HUDEP-2 (cell line): ENCODE measurements around the gene GNE.
"Not testable (repeated sequence)": the region's sequence is repeated elsewhere in the genome, so short reads cannot be mapped to it uniquely, and the experiment has no call there.

Source experiments
- DNase-seq, 76 experiments: peaks; one replicate each; lab custom pipeline; 2025; ENCODE audit not compliant: unreplicated experiment in 76 of 76; lab: John Stamatoyannopoulos, UW

The GNE gene, protein sequence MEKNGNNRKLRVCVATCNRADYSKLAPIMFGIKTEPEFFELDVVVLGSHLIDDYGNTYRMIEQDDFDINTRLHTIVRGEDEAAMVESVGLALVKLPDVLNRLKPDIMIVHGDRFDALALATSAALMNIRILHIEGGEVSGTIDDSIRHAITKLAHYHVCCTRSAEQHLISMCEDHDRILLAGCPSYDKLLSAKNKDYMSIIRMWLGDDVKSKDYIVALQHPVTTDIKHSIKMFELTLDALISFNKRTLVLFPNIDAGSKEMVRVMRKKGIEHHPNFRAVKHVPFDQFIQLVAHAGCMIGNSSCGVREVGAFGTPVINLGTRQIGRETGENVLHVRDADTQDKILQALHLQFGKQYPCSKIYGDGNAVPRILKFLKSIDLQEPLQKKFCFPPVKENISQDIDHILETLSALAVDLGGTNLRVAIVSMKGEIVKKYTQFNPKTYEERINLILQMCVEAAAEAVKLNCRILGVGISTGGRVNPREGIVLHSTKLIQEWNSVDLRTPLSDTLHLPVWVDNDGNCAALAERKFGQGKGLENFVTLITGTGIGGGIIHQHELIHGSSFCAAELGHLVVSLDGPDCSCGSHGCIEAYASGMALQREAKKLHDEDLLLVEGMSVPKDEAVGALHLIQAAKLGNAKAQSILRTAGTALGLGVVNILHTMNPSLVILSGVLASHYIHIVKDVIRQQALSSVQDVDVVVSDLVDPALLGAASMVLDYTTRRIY

DNA sequence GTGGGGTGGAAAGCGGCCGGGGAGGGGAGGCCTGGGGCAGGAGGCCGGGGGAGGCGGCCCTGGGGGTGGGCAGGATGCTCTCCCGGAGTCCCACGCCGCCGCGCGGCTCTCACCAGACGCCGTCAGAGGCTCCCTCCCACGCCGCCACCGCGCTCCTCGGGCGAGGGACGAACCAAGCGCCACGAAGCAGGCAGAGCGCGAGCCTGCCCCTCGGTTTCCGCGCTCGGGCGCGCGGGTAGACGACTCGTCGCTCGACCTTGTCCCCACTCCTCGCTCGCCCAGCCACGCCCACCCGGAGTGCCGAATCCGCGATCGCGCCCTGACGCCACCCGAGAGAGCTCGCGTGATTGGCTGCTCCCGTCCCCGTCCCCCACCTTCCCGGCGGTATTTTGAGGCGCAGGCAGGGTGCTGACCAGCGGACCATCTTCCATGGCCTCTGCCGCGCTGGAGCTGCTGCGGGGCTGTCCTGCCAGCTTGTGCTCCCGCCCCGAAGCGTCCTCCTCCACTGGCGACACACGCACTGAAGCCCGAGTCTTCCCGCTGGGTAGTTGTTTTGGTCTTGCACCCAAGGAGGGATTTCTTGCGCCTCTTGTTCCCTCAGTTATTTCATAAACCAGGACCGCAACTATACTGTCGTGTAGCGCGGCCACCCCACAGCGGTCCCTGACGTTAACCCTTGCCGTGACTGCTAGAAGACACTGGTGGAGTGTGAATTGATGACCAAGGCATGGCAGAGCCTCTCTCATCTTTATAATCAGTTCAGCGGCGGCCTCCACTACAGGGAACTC, at the start of gene GNE:
GNE (minus strand) TSS at position 241 of the 788 bp plus-strand sequence. CDS start 9,093 bp downstream, outside the sequence.
- peak; percentile 14 to 98 (median 94) for DNase-seq

DNA sequence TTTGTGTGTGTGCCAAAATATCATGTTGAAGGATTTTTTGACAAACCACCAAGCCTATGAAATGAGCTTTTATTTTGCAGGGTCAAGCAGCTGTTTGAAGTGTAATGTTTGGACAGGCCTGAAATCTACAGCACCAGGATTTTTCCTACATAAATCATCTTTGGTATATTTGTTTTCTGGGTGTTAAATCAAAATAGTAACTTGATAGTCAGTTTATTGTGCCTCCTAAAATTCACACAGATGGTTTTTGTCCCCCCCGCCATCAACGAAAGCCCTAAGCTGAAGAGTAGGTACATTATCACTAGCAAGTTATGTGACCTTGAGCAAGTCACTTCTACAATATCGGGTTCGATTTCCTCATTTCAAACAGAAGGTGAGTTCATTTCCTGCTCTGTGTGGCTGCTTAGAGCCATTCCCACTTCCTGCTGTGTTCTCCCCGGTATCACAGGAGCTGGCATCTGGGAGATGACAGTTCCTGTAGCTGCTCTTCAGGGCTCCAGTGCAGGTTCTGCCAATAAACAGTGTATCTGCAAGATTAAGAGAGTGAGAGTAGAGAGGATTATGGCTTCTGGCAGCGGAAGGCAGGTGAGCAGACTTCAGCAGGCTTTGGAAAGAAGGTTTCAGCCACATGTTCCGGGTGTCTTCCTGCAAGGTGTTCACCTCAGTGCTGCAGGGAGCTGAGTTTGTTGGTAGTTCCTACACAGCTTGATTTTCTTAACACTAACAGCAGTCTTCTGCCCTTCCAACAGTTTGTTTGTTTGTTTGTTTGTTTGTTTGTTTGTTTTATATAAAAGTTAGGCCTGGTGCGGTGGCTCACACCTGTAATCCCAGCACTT, 48.4 kb upstream of the GNE start:
- DNase-seq, result no peak

DNA sequence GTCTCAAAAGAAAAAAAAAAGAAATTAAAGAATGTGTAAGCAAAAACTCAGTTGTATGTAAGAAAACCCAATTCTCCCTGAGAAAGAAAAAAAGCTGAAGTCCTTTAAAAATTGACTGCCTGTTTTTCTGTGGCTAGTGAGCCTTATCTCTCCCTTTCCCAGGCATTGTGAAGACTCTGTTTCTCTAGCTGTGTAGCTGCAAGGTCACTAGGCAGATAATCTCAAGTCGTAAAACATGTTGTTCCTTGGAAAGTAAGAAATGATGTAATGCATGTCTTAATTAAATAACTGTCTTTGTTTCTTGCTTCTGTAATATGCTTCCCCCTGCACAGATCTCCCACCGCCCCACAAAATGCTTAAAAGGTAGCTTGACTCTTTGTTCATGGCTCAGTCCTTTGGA, 46.1 kb upstream of the GNE start:
- DNase-seq, result not testable (repeated sequence)

DNA sequence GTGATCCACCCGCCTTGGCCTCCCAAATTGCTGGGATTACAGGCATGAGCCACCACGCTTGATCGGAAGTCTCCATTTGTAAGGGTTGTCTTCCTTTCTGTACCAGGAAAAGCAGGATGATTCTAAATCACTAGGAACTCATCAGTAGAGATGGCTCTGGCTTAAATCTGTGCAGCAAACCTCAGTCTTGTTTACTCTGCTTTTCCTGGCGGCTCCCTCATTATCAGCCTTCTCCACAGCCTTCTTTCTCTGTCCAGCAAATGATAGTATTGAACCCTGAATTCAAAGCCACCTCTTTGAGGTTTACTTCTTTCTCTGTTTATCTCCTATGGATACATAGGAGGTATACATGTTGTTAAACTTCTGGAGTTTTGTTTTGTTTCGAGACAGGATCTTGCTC, 43.0 kb upstream of the GNE start:
- DNase-seq, result no peak

DNA sequence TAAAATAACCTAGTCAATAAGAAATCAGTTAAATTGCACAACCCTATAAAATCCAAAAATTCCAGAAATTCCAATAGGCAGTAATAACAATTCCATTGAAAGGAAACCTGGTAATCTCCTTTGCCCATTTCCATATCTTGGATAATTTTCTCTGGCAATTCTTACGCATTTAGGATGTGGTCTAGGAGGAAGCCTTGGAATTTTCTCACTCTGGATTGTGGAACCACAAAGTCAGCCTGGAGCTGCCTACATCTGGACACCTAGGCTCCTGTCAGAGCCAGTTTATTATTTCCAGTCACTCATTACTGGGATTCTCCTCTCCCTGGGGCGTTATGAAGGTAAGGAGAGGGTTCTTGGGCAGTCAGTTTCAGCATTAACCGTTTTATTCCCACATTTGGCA, 40.3 kb upstream of the GNE start:
- DNase-seq, result no peak

DNA sequence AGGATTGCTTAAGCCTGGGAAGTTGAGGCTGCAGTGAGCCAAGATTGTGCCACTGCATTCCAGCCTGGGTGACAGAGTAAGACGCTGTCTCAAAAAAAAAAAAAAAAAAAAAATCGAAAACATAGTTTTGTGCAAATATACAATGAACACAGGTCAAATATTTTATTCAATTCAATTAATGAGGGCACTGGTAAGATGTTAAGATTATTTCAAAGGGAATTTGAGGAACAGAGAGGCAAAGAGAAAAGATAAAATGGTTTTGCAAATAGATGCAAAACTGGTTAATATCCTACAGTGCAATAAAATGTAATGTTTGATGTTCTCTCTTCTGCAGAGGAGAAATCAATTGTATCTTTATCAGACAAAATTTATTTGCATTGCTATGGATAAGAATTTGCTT, 39.5 kb upstream of the GNE start:
- no peak for DNase-seq

DNA sequence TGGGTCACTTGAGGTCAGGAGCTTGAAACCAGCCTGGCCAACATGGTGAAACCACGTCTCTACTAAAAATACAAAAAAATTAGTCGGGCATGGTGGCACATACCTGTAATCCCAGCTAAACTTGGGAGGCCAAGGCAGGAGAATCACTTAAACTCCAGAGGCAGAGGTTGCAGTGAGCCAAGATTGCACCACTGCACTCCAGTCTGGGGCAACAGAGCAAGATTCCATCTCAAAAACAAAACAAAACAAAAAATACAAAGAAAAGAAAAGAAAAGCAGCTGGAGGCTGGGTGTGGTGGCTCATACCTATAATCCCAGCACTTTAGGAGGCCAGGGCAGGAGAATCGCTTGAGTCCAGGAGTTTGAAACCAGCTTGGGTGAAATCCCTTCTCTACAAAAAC, 36.7 kb upstream of the GNE start:
- not testable (repeated sequence) for DNase-seq

DNA sequence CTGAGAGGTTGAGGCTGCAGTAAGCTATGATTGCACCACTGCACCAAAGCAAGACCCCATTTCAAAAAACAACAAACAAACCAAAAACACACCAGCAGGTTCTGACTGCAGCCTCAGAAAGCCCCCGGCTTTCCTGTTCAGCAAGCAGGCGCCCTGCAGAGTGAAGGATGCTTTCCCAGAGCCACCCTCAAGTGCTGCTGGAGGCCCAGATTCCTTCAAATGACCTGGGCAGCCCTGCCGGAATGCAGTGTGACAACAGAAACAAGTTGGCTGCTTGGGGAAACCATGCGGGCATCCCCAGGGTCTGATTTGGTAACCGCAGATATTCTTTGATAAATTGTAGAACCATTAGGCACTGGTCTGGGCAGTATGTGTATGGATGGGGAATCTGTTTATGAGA, 35.7 kb upstream of the GNE start:
- DNase-seq, result no peak

DNA sequence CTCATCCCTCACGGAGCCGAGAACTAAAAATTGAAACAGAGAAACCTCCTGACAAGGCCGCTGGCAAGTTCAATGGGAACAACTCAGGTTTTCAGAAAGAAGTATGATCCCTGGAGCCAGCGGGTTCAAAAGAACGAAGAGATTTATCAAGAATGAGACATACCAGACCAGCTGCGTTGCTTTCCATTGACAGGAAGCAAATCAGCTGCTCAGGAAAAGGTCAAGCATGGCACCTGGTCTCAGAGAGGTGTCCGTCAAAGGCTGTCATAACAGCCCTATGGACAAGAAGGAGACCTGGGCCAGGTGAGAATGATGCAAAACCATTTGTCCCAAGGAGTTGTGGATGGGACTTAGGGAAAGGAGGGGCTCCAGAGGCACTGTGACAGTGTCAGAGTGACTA, 34.9 kb upstream of the GNE start:
- no peak for DNase-seq

DNA sequence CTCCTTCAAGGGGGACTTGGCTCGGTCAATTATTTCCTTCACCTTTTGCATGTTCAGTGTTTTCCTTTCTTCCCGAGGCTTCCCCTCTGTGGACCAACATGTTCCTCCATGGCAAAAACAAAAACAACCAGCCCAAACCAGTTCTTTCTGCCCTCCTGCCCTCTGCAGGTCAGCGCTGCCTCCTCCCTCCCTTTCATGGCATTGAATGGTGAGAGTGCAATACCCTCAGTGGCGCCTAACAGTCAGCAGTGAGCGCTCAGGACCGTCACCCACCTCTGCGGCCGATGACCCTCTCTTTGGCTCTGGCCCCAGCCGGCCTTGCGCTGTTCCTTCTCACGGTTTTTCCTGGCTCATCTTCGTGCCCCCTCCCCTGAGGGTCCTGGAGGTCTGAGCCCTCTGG, 34.4 kb upstream of the GNE start:
- no peak for DNase-seq

DNA sequence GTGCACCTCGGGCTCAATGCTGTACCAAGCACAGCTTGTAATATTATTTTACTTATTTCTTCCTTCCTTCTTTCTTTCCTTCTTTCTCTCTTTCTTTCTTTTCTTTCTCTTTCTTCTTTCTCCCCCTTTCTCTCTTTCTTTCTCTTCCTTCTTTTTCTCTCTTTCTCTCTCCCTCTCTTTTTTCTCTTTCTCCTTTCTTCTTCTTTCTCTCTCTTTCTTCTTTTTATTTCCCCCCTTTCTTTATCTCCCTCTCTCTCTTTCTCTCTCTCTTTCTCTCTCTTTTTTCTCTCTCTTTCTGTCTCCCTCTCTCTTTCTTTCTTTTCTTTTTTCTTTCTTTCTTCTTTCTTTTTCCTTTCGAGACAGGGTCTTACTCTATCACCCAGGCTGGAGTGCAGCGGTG, 32.7 kb upstream of the GNE start:
- no peak for DNase-seq

DNA sequence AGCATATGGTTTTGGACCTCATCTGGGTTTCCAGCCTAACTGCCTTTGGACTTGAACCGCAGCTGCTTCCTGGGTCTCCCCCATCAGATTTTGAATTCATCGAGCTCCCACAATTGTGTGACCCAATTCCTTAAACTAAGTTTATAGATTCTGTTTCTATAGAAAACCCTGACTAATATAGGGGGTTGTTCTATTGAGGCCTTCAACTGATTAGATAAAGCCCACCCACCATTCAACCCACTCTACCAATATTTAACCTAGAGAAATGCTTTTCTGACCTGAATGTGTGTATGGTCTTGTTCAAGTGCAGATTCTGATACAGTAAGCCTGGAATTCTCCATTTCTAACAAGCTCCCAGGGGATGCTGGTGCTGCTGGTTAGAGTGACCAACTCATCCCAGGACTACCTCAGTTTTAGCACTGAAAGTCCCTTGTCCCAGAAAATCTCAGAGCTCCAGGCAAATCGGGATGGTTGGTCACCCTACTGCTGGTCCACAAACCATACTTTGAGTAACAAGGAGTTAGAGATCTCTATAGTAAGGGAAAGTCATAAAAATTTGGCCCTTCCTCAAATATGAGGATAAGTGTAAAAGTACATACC, 31.7 kb upstream of the GNE start:
- DNase-seq, result no peak

DNA sequence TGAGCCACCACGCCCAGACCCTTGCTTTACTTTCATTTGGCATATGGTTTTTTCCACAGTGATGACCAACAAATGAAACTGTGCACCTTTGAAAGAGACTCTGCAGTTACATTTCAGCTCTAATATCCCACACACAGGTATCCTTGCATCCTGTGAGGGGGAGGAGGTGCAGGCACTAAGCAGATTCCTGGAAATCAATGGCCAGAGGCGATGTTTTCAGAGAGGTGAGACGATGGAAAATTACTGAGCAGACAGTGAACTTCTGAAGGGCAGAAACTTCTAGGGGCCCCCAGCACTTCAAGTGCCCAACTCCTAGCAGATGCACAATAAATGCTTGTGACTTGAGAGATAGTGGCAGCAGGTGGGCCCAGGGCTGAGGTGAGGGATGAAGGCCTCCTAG, 29.8 kb upstream of the GNE start:
- DNase-seq, result no peak

DNA sequence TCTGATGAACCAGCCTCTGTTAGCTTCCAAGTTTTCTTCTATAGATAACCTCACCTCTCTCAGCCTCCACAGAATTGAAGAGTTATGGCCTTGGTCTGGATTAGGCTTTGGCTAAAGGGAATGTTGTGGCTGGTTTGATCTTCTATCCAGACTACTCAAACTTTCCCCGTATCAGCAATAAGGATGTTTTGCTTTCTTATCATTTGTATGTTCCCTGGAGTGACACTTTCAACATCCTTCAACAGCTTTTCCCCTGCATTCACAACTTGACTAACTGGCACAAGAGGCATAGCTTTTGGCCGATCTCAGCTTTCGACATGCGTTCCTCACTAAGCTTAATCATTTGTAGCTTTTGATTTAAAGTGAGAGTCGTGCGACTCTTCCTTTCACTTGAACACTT, 28.1 kb upstream of the GNE start:
- no peak for DNase-seq

DNA sequence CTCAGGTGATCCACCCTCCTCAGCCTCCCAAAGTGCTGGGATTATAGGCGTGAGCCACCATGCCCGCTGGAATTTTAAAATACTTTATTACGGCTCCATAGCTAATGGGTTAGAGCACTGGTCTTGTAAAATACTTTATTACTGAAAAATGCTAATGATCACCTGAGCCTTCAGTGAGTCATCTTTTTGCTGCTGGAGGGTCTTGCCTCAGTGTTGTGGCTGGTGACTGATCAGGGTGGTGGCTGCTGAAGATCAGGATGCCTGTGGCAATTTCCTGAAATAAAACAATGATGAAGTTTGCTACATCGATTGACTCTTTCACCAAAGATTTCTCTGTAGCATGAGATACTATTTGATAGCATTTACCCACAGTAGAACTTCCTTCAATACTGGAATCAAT, 26.0 kb upstream of the GNE start:
- no peak for DNase-seq

DNA sequence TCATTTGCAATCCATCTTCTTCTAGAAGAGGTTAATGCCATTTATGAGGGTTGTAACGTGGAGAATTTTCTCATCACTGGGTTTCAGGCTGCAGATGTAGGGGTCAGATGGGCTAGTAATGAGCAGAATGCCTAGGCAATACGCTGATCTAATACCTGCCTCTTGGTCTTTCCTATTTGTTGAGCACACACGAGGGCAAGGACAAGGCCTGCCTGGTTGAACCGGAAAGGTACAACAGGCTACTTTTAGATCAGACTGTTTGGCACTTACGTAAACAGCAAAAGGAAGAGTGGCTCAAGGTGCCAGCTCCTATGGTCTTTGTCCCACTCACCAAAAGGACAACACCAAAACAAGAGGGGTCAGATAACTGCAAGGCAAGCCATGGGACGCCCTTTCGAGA, 24.0 kb upstream of the GNE start:
- no peak for DNase-seq

DNA sequence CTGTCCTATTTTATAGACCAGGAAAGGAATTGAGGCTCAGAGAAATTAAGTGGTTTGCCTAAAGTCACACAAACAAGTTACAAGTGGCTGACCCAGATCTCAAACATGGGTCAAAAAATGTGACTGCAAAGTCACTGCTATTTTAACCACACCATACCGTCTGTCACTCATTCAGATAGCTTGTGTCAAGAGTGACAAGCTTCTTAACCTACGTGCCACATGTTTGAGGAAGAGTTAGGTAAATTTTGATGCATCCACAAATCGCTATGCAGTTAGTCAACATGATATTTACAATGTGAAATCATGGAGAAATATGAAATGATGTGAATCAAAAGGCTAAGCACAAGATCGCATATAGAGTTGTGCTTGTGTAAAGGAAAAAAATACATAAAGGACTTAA, 22.7 kb upstream of the GNE start:
- DNase-seq, result no peak

DNA sequence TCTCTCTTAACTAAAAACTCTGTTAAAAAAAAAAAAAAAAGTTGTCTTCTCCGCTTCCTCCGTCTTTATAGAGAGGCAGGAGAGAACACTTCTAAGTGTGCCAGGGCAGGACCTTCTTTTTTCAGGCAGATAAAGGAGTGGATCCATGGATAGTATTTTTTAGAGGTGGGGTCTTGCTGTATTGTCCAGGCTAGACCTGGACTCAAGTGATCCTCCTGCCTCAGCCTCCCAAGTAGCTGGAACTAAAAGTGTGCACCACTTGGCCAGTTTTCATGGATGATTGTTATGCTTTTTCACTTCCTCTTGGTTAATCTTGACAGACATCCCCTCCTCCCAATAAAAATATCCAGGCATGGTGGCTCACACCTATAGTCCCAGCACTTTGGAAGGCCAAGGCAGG, 20.0 kb upstream of the GNE start:
- no peak for DNase-seq

DNA sequence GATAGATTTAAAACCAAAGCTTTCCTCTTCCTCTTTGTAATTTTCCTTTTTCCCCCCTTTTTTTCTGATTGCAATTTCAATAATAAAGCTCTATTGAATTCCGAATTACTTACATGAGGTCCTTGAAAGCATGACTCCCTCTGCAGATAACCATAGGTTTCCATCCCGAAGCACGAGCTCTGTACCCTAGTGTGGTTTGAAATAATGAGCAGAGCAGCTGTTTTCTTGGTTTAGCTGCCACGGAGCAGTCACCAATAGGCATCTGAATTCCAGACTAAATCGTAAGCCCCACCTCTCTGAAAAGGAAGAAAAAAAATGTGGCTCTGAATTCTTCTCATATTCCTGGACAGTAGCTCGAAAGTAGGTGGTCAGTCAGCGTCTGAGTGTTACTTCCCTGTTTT, 18.5 kb upstream of the GNE start:
- DNase-seq, result no peak

DNA sequence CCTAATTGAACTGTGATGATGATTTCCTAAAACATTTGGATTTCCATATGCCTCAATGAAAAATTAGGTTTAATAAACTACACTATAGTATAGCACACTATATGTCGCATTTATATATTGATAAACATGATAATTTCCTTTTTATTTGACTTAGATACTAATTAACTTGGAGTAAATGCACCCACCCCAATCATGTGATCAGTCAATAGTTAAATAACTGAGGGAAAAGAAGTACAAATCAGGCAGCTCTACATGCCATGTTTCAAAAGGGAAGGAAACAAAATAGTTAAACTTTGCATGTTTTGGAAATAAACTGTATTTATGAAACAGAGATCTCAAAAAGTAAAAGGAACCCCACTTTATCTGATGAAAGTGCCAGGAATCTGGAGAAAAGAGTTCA, 18.0 kb upstream of the GNE start:
- DNase-seq, result no peak
